GM21526 (cell line): ENCODE data around the gene PROKR2.

Experiments
- ATAC-seq: cut with Tn5 transposase; IDR thresholded peaks from one replicate; pipeline ENCODE4 v1.9.1; 2021; ENCODE audit warnings: moderate library complexity; ENCODE audit not compliant: unreplicated experiment, low FRiP score

The PROKR2 gene

GRCh38 chr20:5290596-5290995 is 26.2 kb downstream of the PROKR2 start:
- ATAC-seq: no peak

DNA sequence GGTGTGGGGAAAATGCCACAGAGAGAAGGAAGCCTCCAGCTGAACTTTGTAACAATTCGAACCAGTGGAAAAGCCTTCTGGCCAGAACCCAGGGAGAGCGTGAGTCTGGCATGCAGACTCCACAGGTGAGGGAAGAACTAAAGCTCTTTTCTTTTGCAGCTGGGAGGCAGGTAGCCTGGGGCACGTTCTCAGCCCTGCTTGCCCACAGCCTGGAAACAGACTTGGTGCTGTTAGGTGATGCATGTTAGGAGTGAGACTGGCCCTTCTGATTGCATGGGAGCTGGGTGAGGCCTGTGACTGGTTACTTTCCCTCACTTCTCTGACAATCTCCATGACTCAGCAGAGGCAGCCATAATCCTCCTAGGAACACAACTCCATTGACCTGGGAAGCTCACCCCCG is 34.2 kb downstream of the PROKR2 start:
- no peak for ATAC-seq

DNA sequence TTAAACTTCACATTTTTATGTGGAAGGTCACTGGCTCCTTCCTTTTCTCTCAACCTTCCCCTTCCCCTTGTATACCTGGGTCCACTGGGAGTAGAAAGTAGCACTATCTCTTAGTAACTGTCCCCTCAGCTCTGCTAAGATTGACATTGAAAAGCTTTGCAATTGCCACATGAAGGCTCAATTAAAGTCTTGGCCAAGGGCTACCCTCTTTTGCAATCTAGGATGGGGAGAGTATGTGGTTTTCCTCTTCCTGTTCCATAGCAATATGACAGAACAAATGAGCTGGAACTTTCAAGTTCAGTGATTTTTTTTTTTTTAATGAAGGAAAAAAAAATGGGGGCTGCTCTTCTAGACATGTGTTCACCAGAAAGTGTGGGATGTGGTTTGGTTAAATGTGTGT is 37.1 kb downstream of the PROKR2 start:
- ATAC-seq: no peak

GRCh38 chr20:5272268-5272667 is 44.5 kb downstream of the PROKR2 start:
- ATAC-seq: no peak

- no peak for ATAC-seq
Observed at GRCh38 chr20:5270603-5271002, 46.2 kb downstream of the PROKR2 start.

- ATAC-seq: no peak
Observed at GRCh38 chr20:5268449-5268848, 48.3 kb downstream of the PROKR2 start.

DNA sequence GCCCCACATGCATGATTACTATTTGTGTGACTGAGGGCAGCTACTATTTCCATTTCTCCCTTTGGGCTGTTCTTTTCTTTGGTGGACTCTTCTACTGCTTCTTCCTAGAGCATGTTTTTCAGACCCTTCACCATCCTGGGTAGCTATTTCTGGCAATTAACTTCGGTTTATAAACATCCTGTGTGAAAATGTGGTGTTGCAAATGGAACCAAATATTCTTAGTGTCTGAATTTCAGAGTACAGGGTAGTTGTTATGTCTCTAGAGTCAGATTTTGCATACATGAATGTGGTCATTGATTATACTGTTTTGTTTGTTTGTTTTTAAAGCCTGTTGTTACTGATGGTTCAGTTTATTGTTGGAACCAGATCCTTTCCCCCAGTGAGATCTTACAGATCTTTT is 49.7 kb downstream of the PROKR2 start:
- no peak for ATAC-seq
